GM12878 (cell line): ENCODE data around the gene BCL2.

Source experiments
- CTCF ChIP-seq, 3 experiments: IDR thresholded peaks in 2 of 3; conservative IDR thresholded peaks in 1 of 3; 2 replicates each; pipeline ENCODE4 v1.5.1; 2011; ENCODE audit warnings: low read depth in 3 of 3, low read length in 3 of 3, mild to moderate bottlenecking in 3 of 3, control low read depth in 2 of 3, moderate library complexity in 2 of 3, inconsistent platforms in 1 of 3, mixed read lengths in 1 of 3; ENCODE audit not compliant: control insufficient read depth in 2 of 3, insufficient read depth in 1 of 3; ENCODE audit errors: extremely low read depth in 1 of 3
- EGR1 ChIP-seq, 2 experiments: IDR thresholded peaks; 1 replicate in 1 of 2; 2 replicates in 1 of 2; pipeline ENCODE4 v1.6.1; 2011 to 2012; ENCODE audit warnings: low read depth in 2 of 2, low read length in 2 of 2, borderline replicate concordance in 1 of 2, mild to moderate bottlenecking in 1 of 2, moderate library complexity in 1 of 2
- EP300 ChIP-seq, 2 experiments: fragments of 150-350 bp in 1 of 2; IDR thresholded peaks; 2 replicates each; pipeline ENCODE4 v1.6.1; 2011 to 2012; ENCODE audit warnings: low read depth in 2 of 2, low read length in 2 of 2, borderline replicate concordance in 1 of 2, improper control_type of control experiment in 1 of 2, inconsistent platforms in 1 of 2; ENCODE audit not compliant: control insufficient read depth in 1 of 2
- FOS ChIP-seq: IDR thresholded peaks from 3 replicates; pipeline ENCODE4 v1.6.1; 2011; ENCODE audit warnings: borderline replicate concordance; ENCODE audit not compliant: insufficient read length; ENCODE audit errors: extremely low read depth
- JUND ChIP-seq: IDR thresholded peaks from 2 replicates; pipeline ENCODE4 v1.6.1; 2012; ENCODE audit warnings: low read depth, mild to moderate bottlenecking, low read length, improper control_type of control experiment, moderate library complexity
- PBX3 ChIP-seq: IDR thresholded peaks from 2 replicates; pipeline ENCODE4 v1.6.1; 2011; ENCODE audit warnings: mild to moderate bottlenecking, low read depth, low read length, moderate library complexity; ENCODE audit not compliant: insufficient replicate concordance
- RBBP5 ChIP-seq: fragments of 200-600 bp; sonication (generic); conservative IDR thresholded peaks from 2 replicates; pipeline ENCODE4 v1.6.1; 2016
- RFX5 ChIP-seq: IDR thresholded peaks from 2 replicates; pipeline ENCODE4 v1.6.1; 2011; ENCODE audit warnings: low read depth, low read length, improper control_type of control experiment
- SMAD1 ChIP-seq: fragments of 450-650 bp; IDR thresholded peaks from 2 replicates; pipeline ENCODE4 v1.6.1; 2018; ENCODE audit warnings: mild to moderate bottlenecking, low read depth; ENCODE audit not compliant: partially characterized antibody
- SPI1 ChIP-seq: IDR thresholded peaks from 2 replicates; pipeline ENCODE4 v1.6.1; 2011; ENCODE audit warnings: low read depth, mild to moderate bottlenecking, low read length, moderate library complexity, borderline replicate concordance; ENCODE audit not compliant: insufficient read depth
- YY1 ChIP-seq: IDR thresholded peaks from 2 replicates; pipeline ENCODE4 v1.6.1; 2011; ENCODE audit warnings: low read depth, mild to moderate bottlenecking, low read length

DNA sequence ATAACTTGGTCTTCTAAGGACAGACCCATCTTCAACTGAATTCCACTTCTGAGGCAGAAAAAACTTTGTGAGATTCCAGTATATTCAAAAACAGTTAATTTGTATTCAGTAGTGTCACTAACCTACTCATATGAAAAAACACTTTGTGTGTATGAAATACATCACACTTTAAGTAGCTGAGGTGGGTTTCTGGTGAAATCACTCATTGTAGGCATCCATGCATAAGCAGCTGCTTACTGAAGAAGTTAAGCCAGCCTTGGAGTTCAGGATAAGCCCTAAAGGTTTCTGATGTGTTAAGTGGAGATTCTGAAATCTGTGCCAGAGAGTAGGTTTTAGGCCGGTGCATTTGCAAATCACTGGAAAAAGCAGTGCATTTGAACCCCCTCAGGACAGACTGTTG is 128.2 kb downstream of the BCL2 start:
- TF ChIP-seq JUND (no peak), RFX5 (no peak), PBX3 (no peak), EP300 (IDR thresholded peaks at IDR 0.05; ENCODE audit: borderline replicate concordance in 1 of 2, control insufficient read depth in 1 of 2, low read depth in 2 of 2, low read length in 2 of 2) (no peak), SMAD1 (no peak), EGR1 (IDR thresholded peaks at IDR 0.05; ENCODE audit: borderline replicate concordance in 1 of 2, low read depth in 2 of 2, low read length in 2 of 2) (no peak), CTCF (IDR thresholded peaks at IDR 0.05 in 2 of 3, conservative IDR thresholded peaks at IDR 0.05 in 1 of 3; ENCODE audit: control insufficient read depth in 2 of 3, extremely low read depth in 1 of 3, insufficient read depth in 1 of 3, low read depth in 3 of 3, low read length in 3 of 3) (no peak), YY1 (no peak), SPI1 (no peak), RBBP5 (no peak), FOS (no peak)
